Measurements from ENCODE around the gene TMEM178A.

Gene TMEM178A

DNA sequence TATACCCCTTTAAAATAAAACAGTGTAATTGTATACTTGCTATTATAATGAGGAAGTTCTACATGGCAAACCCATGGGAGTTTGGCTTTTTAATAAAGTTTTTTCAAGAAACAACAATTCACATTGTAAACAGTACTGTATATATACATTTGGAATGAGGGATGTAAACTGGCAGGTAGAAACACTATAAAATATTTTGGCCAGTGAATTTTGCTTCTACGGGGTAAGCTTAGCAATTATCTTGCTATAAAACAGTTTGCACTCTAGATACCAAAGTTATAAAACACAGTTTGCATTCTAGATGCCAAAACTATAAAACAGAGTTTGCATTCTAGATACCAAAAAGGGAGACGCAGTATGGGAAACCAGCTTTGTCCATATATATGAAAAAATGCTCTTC lies 96.7 kb downstream of the TMEM178A start:
- no peak for DNase-seq
